B cell (primary cell): Measurements from ENCODE around the gene KDM3A. TPM values are rescaled to one million over a fixed set of nuclear protein-coding genes. Genes with fewer than 3 reads are reported as not detected.

Experiments used
- ATAC-seq: fragments of 200-7000 bp; cut with Tn5 transposase; one replicate; pipeline ENCODE4 v1.10.0; 2021; ENCODE audit warnings: low read depth, mild to moderate bottlenecking, moderate number of reproducible peaks, moderate library complexity
- CTCF ChIA-PET: fragments of 350-600 bp; sonication (Branson Sonifier 250); formaldehyde crosslinking; loops from one replicate; lab custom pipeline; 2021; ENCODE audit warnings: antibody characterized with exemption, inconsistent platforms; lab: Charles Lee
- POLR2A ChIA-PET: fragments of 350-600 bp; sonication (Branson Sonifier 250); formaldehyde crosslinking; loops from one replicate; lab custom pipeline; 2021; ENCODE audit warnings: antibody characterized with exemption; lab: Charles Lee
- DNase-seq: peaks from one replicate; pipeline ENCODE4 v3.0.0; 2013
- H2AFZ ChIP-seq: 2 replicates; pipeline ENCODE4 v1.6.1; 2012; ENCODE audit warnings: mild to moderate bottlenecking, low read depth, low read length; ENCODE audit not compliant: insufficient read depth, poor library complexity, severe bottlenecking
- H3K27ac ChIP-seq, 2 donors: 1 replicate in 1 of 2; 2 replicates in 1 of 2; pipeline ENCODE4 v1.5.1; 2012 to 2013; ENCODE audit warnings: low read length in 2 of 2, mild to moderate bottlenecking in 2 of 2, moderate library complexity in 1 of 2
- H3K27me3 ChIP-seq, 4 experiments: fragments of 200-600 bp in 1 of 4; sonication (generic) in 1 of 4; replicated peaks in 1 of 4; 1 replicate in 2 of 4; 2 replicates in 2 of 4; pipeline versions ENCODE4 v1.6.1 to v1.7.0; 2013 to 2016; ENCODE audit warnings: low read length in 3 of 4, mild to moderate bottlenecking in 2 of 4, mixed read lengths in 1 of 4, moderate library complexity in 1 of 4; ENCODE audit not compliant: insufficient read depth in 4 of 4, control insufficient read depth in 3 of 4; ENCODE audit errors: control extremely low read depth in 1 of 4
- H3K36me3 ChIP-seq, 2 experiments: replicated peaks in 1 of 2; 1 replicate in 1 of 2; 2 replicates in 1 of 2; pipeline versions ENCODE4 v1.6.1 to v1.7.1; 2013; ENCODE audit warnings: low read length in 1 of 2; ENCODE audit not compliant: insufficient read depth in 2 of 2, control insufficient read depth in 1 of 2; ENCODE audit errors: control extremely low read depth in 1 of 2, extremely low read depth in 1 of 2
- H3K4me1 ChIP-seq, 2 donors: fragments of 200-600 bp in 1 of 2; sonication (generic) in 1 of 2; 1 replicate in 1 of 2; 2 replicates in 1 of 2; pipeline versions ENCODE4 v1.5.1 to v1.6.1; 2013 to 2017; ENCODE audit warnings: low read length in 2 of 2; ENCODE audit not compliant: control insufficient read depth in 2 of 2, insufficient read depth in 2 of 2
- H3K4me2 ChIP-seq: replicated peaks from 2 replicates; pipeline ENCODE3; 2012; ENCODE audit warnings: mild to moderate bottlenecking, low read depth, low read length; ENCODE audit not compliant: poor library complexity, severe bottlenecking
- H3K4me3 ChIP-seq, 5 experiments: fragments of 200-600 bp in 1 of 5; sonication (generic) in 1 of 5; 1 replicate in 3 of 5; 2 replicates in 2 of 5; pipeline versions ENCODE4 v1.5.1 to v1.7.0; 2011 to 2016; ENCODE audit warnings: low read length in 4 of 5, mild to moderate bottlenecking in 4 of 5, low read depth in 2 of 5, control low read depth in 1 of 5, moderate library complexity in 1 of 5; ENCODE audit not compliant: insufficient read depth in 1 of 5; ENCODE audit errors: control extremely low read depth in 1 of 5, extremely low read depth in 1 of 5
- H3K79me2 ChIP-seq: fragments of 200-600 bp; sonication (generic); one replicate; pipeline ENCODE4 v1.6.0; 2016; ENCODE audit warnings: low read length; ENCODE audit not compliant: control insufficient read depth, insufficient read depth
- H3K9ac ChIP-seq: fragments of 200-600 bp; sonication (generic); 2 replicates; pipeline ENCODE4 v1.6.1; 2017; ENCODE audit warnings: mild to moderate bottlenecking, low read length, moderate library complexity
- H3K9me3 ChIP-seq, 3 donors: one replicate each; pipeline versions ENCODE4 v1.6.1 to v1.7.1; 2013; ENCODE audit warnings: low read length in 2 of 3; ENCODE audit not compliant: control insufficient read depth in 2 of 3, insufficient read depth in 1 of 3; ENCODE audit errors: control extremely low read depth in 1 of 3
- H4K20me1 ChIP-seq: 2 replicates; pipeline ENCODE4 v1.6.0; 2012; ENCODE audit warnings: mild to moderate bottlenecking, low read length; ENCODE audit not compliant: insufficient read depth, control insufficient read depth, poor library complexity, severe bottlenecking
- H3K27ac Mint-ChIP-seq: one replicate; pipeline ENCODE4 v1.8.0; 2021; ENCODE audit warnings: mixed read lengths
- H3K27me3 Mint-ChIP-seq: one replicate; pipeline ENCODE4 v1.8.0; 2021; ENCODE audit warnings: mixed read lengths
- H3K4me1 Mint-ChIP-seq: one replicate; pipeline ENCODE4 v1.8.0; 2021; ENCODE audit warnings: mixed read lengths
- H3K4me3 Mint-ChIP-seq: one replicate; pipeline ENCODE4 v1.8.0; 2021; ENCODE audit warnings: mixed read lengths
- H3K9me3 Mint-ChIP-seq: one replicate; pipeline ENCODE4 v1.8.0; 2022; ENCODE audit warnings: mixed read lengths; ENCODE audit not compliant: insufficient read depth
- EZH2 ChIP-seq: IDR thresholded peaks from 2 replicates; pipeline ENCODE4 v1.6.1; 2012; ENCODE audit warnings: borderline replicate concordance, low read depth, mild to moderate bottlenecking, moderate library complexity, low read length; ENCODE audit not compliant: insufficient read depth, poor library complexity, severe bottlenecking
- WGBS: methylation state at CpG from one replicate; pipeline ENCODE4 v1.1.5; 2013; ENCODE audit warnings: missing lambda C conversion rate; ENCODE audit not compliant: insufficient coverage; 5-methylcytosine and 5-hydroxymethylcytosine counted together
- intact Hi-C: fragments of 100-400 bp; cut with micrococcal nuclease; formaldehyde crosslinking; loops from one replicate; pipeline ENCODE4 v1.10.0; 2022
- polyA plus RNA-seq: library from polyadenylated mRNA; depleted of rRNA; stranded (reverse); fragments of >200 nt; gene quantifications from 2 replicates; pipeline ENCODE4 v1.2.3, GENCODE V29; 2012
- total RNA-seq, 2 donors: library from RNA; stranded (reverse); fragments of 120-200 nt in 1 of 2; gene quantifications; 1 replicate in 1 of 2; 2 replicates in 1 of 2; pipeline versions ENCODE4 v1.2.3 to v1.2.4, GENCODE V29; 2013 to 2022
- TF ChIP-seq, protein P1 (sequence below): fragments of 200-600 bp; IDR thresholded peaks from one replicate; pipeline ENCODE4 v1.8.0; 2022; ENCODE audit warnings: antibody characterized with exemption, mild to moderate bottlenecking

The KDM3A gene
- total and polyA plus RNA-seq, 2 donors (not counting 1 experiment from before 2014, with no cell fraction given), result 27.7 to 107 TPM

DNA sequence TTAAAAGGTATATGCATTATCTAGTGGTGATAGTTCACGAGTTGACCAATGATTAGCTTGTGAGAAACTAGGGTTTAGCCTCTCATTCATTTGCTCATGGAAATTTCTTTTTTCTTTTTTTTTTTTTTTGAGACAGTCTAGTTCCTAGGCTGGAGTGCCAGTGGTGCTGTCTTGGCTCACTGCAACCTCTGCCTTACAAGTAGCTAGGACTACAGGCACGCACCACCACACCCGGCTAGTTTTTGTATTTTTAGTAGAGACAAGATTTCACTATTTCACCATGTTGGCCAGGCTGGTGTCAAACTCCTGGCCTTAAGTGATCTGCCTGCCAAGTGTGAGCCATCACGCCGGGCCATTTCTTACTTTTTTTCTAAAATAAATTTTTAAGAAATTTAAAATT, 14.0 kb downstream of the KDM3A start:
- no peak overlapping the region for H2AFZ ChIP-seq
- ATAC-seq (no peak), DNase-seq (no peak)
- H3K27ac ChIP-seq, result no peak overlapping the region
- ChIA-PET CTCF (interaction anchor here (0.9 to 1.1 kb wide), 2 partner anchors 13 to 24 kb away, joined by 4 to 7 read pairs; no protein-coding TSS in a partner anchor), POLR2A (interaction anchor here (0.7 kb wide), 1 partner anchor 255 kb away, joined by 6 read pairs; no protein-coding TSS in a partner anchor)
- peaks cover 3% of the 10 kb centered on the region for H3K79me2 ChIP-seq
- no peak overlapping the region for H3K4me2 ChIP-seq
- H3K27me3 ChIP-seq, result no peaks in the 10 kb centered on the region
- H3K9me3 ChIP-seq, result no peaks in the 10 kb centered on the region
- H3K9me3 Mint-ChIP-seq, result no peaks in the 10 kb centered on the region
- no peaks in the 10 kb centered on the region for H3K27me3 Mint-ChIP-seq
- H3K4me1 Mint-ChIP-seq, result peaks cover 1% of the 10 kb centered on the region
- intact Hi-C loops, result no loop called here
- no peak overlapping the region for H3K27ac Mint-ChIP-seq
- no peak overlapping the region for H3K4me3 ChIP-seq
- H4K20me1 ChIP-seq, result peaks cover 8% of the 10 kb centered on the region
- no CpG with 5 or more reads among the region's 5 CpGs for WGBS
- H3K4me3 Mint-ChIP-seq, result no peak overlapping the region
- H3K36me3 ChIP-seq, result peaks cover 4 to 91% of the 10 kb centered on the region in 2 experiments
- no peaks in the 10 kb centered on the region for H3K4me1 ChIP-seq
- no peak overlapping the region for H3K9ac ChIP-seq
- TF ChIP-seq, protein P1, sequence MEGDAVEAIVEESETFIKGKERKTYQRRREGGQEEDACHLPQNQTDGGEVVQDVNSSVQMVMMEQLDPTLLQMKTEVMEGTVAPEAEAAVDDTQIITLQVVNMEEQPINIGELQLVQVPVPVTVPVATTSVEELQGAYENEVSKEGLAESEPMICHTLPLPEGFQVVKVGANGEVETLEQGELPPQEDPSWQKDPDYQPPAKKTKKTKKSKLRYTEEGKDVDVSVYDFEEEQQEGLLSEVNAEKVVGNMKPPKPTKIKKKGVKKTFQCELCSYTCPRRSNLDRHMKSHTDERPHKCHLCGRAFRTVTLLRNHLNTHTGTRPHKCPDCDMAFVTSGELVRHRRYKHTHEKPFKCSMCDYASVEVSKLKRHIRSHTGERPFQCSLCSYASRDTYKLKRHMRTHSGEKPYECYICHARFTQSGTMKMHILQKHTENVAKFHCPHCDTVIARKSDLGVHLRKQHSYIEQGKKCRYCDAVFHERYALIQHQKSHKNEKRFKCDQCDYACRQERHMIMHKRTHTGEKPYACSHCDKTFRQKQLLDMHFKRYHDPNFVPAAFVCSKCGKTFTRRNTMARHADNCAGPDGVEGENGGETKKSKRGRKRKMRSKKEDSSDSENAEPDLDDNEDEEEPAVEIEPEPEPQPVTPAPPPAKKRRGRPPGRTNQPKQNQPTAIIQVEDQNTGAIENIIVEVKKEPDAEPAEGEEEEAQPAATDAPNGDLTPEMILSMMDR, result no peak
- TF ChIP-seq EZH2, result no peak

DNA sequence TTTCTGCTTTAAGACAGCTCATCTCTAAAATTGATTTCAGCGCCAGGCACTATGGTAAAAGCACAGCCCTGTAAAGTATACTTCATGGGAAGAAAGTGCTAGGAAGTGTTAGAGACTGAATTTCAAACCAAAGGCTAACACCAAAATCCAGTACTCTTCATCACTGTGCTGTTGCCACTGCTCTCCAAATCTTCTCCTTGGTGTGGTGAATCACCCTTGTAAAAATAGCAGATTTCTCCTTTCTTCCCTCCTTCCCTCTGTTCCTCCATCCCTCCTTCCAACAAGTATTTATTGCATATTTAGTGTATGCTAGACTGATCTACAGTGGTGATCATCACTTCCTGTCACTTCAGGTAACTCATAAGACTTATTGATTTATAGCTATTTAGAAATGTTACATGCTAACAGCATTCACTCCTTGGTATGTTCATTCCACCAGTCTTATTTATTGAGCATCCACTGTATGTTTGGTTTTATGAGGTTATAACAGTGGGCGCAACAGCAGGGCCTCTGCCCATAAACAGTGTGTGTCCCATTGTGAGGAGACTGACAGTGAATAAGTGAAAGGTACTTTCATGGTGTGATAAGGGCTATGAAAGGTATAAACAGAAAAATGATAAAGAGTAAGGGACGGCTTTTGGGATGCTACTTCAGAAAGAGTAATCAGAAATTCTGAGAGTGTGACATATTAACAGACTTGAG, 20.0 kb downstream of the KDM3A start:
- Histone ChIP-seq H3K27me3 (no peaks in the 10 kb centered on the region), H3K9me3 (no peaks in the 10 kb centered on the region), H3K27ac (no peak overlapping the region), H3K4me2 (no peak overlapping the region), H3K4me1 (no peaks in the 10 kb centered on the region), H2AFZ (no peak overlapping the region), H3K79me2 (no peaks in the 10 kb centered on the region), H3K4me3 (no peak overlapping the region), H3K36me3 (peaks cover 17 to 90% of the 10 kb centered on the region in 2 experiments), H3K9ac (no peak overlapping the region), H4K20me1 (no peaks in the 10 kb centered on the region)
- intact Hi-C loops, result no loop called here
- Mint-ChIP-seq H3K9me3 (no peaks in the 10 kb centered on the region), H3K27ac (no peak overlapping the region), H3K4me1 (peaks cover 1% of the 10 kb centered on the region), H3K4me3 (no peak overlapping the region), H3K27me3 (no peaks in the 10 kb centered on the region)
- ChIA-PET CTCF (interaction anchor here (0.6 kb wide), 1 partner anchor 11 kb away, joined by 3 read pairs; no protein-coding TSS in a partner anchor), POLR2A (no interaction called here)
- ATAC-seq, result no peak
- 93% methylated on average over 2 of the region's 3 CpGs for WGBS
- no peak for TF ChIP-seq EZH2
- TF ChIP-seq, protein P1, result no peak
- no peak for DNase-seq
